Uterus (tissue), 2 donors: ENCODE results near the gene CERS5.

Experiments
- POLR2A ChIP-seq, 2 donors: fragments of 450-650 bp; IDR thresholded peaks; one replicate each; pipeline ENCODE4 v1.6.1; 2016; ENCODE audit warnings: antibody characterized with exemption in 2 of 2, mild to moderate bottlenecking in 1 of 2, moderate library complexity in 1 of 2
- TF ChIP-seq, protein P1 (sequence below), 4 experiments: fragments of 200-600 bp in 2 of 4; fragments of 450-650 bp in 2 of 4; sonication (generic) in 2 of 4; IDR thresholded peaks; one replicate each; pipeline ENCODE4 v1.5.1; 2016 to 2019; ENCODE audit warnings: antibody characterized with exemption in 4 of 4, mild to moderate bottlenecking in 2 of 4, moderate library complexity in 1 of 4

DNA sequence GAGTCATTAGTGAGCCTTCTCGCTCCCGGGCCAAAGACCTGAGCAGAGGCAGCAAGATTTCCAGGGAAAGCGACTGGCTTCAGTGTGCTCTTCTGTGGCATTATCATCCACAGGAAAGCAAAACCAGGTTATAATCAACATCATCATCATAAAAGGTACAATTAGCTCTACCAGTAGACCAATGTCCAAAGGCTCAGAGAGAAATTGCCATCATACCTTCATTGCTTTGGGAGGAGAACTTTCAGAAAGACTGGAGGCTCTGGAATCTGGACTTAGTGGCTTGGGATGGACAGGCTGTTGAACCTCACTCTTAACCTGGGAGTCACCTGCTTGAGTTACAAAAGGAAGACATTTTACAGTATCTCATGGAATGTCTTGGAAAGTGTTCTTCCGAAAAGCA, 25.1 kb upstream of the CERS5 start:
- TF ChIP-seq, protein P1, sequence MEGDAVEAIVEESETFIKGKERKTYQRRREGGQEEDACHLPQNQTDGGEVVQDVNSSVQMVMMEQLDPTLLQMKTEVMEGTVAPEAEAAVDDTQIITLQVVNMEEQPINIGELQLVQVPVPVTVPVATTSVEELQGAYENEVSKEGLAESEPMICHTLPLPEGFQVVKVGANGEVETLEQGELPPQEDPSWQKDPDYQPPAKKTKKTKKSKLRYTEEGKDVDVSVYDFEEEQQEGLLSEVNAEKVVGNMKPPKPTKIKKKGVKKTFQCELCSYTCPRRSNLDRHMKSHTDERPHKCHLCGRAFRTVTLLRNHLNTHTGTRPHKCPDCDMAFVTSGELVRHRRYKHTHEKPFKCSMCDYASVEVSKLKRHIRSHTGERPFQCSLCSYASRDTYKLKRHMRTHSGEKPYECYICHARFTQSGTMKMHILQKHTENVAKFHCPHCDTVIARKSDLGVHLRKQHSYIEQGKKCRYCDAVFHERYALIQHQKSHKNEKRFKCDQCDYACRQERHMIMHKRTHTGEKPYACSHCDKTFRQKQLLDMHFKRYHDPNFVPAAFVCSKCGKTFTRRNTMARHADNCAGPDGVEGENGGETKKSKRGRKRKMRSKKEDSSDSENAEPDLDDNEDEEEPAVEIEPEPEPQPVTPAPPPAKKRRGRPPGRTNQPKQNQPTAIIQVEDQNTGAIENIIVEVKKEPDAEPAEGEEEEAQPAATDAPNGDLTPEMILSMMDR (IDR thresholded peaks at IDR 0.05), result no peak
- no peak for TF ChIP-seq POLR2A (IDR thresholded peaks at IDR 0.05)
